Epithelial cell of esophagus (primary cell): ENCODE data around the gene PTGES2.

Source experiments
- DNase-seq: peaks from one replicate; pipeline ENCODE4 v3.0.0; 2010; ENCODE audit warnings: low read depth
- H3K4me3 ChIP-seq: 2 replicates; pipeline ENCODE4 v1.5.1; 2011; ENCODE audit warnings: mild to moderate bottlenecking, low read length, control low read depth
- CTCF ChIP-seq: IDR thresholded peaks from 2 replicates; pipeline ENCODE4 v1.5.1; 2011; ENCODE audit warnings: low read depth, mild to moderate bottlenecking, low read length, control low read depth, inconsistent platforms; ENCODE audit not compliant: insufficient read depth; ENCODE audit errors: missing control alignments

PTGES2 gene

DNA sequence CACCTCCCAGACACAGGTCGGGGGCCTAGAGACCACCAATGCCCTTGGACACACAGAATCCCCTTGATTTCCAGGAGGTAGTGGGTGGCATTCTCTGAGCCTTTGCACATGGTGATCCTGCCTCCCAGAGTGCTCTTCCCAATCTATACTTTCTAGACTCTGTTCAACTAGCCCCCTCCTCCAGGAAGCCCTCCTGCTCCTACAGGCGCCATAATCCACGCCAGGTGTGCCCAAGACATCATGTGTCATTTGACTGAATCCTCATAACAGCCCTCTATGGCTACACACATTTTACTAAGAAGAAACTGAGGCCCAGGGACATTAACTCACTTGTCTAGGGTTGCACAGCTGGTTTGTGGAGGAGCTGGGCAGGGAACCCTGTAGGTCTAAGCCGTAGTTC is 39.7 kb upstream of the PTGES2 start:
- H3K4me3 ChIP-seq = no peak overlapping the region
- no peak for DNase-seq
- TF ChIP-seq CTCF = no peak

DNA sequence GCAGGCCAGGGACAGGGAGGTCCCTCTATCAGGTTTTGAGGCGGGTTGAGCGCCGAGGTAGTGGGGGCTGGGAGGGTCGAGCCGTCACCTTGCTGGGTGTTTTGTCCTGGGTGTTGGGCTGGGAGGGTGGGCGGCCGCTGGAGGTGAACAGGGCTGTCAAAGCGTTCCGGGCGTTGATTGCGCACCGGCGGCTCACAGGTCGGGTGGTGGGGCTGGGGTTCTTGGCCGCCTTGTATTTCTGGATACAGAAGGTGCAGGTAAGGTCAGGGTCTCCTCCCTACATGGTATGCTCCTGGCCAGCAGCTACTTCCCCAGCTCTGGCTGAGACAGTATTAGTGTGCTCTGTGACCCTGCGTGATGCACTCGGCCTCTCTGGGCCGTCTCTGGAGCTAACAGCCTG is 38.6 kb upstream of the PTGES2 start:
- no peak for TF ChIP-seq CTCF
- no peak for DNase-seq
- H3K4me3 ChIP-seq = no peak overlapping the region

- peak; percentile 37 for DNase-seq
- no peak for TF ChIP-seq CTCF
- no peak overlapping the region for H3K4me3 ChIP-seq
Observed at GRCh38 chr9:128164307-128164885, 36.9 kb upstream of the PTGES2 start.

DNA sequence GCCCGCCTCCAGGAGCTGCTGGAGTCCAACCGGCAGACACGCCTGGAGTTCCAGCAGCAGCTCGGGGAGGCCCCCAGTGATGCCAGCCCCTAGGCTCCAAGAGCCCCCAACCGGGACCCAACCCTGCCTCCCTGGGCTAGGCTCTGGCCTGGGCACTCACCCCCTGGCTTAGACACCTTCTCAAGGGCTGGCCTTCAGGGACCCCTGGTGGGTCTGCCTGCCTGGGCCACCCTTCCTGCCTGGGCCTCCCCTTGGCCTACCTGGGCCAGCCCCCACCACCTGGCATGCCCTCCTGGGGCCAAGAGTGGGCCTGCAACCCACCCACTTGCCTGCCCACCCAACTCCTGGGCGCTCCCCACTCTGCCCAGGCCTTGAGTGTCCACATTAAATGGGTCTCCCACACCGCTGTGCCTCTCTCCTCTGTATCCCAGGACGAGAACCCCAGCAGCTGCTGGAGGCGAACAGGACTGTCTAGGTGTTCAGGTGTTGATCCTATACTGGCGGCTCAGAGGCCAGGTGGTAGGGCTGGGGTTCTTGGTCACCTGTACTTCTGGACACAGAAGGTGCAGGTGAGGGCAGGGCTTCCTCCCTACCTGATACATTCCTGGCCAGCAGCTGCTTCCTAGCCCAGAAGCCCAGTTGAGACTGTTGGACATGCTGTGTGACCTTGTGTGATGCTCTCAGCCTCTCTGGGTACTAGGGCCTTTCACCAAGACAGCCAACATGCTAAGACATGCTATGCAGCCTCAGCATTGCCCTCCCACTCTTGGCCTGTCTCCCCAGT is 36.2 kb upstream of the PTGES2 start:
- no peak overlapping the region for H3K4me3 ChIP-seq
- no peak for TF ChIP-seq CTCF
- no peak for DNase-seq

DNA sequence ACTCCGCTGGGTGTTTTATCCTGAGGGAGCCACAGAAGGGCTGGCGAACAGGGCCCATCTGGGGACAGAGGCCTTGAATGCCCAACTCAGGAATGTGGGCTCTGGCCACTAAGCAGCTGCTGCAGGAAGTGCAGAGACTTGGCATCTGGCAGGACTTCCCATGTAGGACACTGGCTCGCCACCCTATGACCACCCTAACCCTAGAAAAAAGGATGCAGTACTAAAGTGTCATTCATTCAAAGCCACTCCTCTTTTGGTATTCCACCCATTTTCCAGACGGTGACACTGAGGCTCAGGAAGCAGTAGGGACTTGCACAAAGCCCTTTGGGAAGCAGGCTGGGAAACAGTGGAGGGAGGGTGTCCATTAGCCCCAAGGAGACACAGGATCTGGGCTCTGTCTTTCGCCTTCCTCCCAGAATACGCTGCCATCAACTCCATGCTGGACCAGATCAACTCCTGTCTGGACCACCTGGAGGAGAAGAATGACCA is 35.5 kb upstream of the PTGES2 start:
- no peak overlapping the region for H3K4me3 ChIP-seq
- no peak for TF ChIP-seq CTCF
- DNase-seq = no peak

DNA sequence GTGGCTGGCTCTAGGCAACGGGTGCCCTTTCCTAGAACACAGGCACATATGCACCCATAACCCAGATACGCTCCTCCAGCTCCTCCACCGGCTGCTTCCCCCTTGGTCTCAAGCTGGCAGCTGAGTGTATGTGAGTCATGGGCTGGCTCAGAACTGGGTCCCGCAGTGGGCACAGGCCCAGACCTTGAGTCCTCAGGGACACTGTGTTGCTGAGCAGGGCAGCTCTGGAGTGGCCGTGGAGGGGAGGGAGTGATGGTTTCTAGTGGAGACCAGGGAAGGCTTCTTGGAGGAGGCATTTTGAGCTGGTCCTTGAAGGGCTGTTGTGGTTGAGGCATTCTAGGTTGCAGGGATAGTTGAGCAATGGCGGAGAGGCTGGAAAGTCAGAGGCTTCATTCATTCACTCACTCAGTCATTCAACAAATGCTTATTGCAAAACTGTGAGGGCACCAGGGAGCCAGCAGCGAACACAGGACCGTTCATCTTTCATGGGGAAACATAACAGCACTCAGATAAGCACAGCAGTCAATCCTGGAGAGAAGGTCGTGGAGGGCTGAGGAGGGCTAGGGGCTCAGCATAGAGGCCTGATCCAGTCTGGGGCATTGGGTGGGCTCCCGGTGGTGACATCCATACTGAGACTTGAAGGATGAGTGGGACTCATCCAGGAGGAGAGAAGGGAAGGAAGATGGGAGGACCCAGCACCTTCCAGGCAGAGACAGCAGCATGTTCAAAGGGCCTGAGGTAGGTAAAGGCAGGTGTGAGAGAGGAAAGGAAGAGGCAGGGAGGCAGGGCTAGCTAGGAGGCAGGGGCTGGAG is 34.9 kb upstream of the PTGES2 start:
- TF ChIP-seq CTCF = no peak

More for the DNA sequence above, 34.9 kb upstream of the PTGES2 start:
- H3K4me3 ChIP-seq = no peak overlapping the region
- DNase-seq = no peak
